T-helper 1 cell treated with Interleukin-12 subunit alpha and Interleukin-12 subunit beta and Interleukin-4 antibody, amounts not matched to agents 30 ng/mL and 1 ng/mL, for 36 hours (primary cell): Measurements from ENCODE around the gene TBC1D2B. TPM values are rescaled to one million over a fixed set of nuclear protein-coding genes. Genes with fewer than 3 reads are reported as not detected.
"Not testable (repeated sequence)": the region's sequence is repeated elsewhere in the genome, so short reads cannot be mapped to it uniquely, and the experiment has no call there.

Experiments
- intact Hi-C: fragments of 100-400 bp; cut with micrococcal nuclease; formaldehyde crosslinking; loops from one replicate; pipeline ENCODE4 v1.15.1; 2024
- total RNA-seq: library from RNA; stranded (reverse); gene quantifications from 2 replicates; pipeline ENCODE4 v1.2.3, GENCODE V29; 2022

The TBC1D2B gene
- total RNA-seq, 1 donor from 2014 or later: 115 TPM

DNA sequence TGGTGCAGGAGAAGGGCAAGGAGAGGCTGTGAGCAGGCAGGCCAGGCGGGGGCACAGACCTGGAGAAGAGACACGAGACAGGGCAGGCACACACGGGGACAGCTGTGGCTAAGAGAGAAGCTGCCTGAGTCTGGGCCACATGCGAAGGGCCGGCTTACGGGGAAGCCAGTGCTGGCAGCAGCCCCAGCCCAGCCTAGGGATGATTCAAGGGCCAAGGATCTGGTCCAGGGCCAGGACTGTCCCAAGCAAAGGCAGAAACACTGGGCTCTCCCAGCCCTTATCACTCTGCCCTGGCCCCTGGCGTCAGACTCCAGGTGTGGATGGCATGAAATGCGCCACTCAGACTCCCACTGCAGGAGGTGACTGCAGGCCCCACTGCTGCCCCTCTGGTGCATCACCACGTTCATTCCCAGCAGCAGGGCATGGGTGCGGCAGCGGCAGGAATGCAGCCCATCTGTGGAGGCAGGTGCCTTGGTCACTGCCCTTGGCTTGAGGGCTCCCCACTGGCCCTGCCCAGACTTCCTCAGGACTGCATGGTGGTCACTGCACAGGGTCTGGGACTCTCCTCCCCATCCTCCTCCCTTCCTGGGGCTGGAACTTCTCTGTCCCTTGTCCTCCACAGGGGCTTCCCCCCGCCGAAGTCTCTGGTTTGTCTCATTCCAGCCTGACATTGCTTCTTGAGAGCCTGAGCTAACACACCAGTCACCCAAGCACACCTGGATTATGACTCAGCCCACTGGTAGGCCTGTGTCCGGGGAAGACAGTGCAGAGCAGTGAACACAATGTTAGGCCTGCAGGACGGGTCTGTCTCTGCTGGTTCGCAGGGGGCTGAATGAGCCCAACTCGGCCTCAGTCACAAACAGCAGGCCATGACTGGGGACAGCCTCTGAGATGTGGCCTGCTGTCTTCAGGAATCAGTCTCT lies 69.3 kb downstream of the TBC1D2B start:
- intact Hi-C loops: no loop called here

DNA sequence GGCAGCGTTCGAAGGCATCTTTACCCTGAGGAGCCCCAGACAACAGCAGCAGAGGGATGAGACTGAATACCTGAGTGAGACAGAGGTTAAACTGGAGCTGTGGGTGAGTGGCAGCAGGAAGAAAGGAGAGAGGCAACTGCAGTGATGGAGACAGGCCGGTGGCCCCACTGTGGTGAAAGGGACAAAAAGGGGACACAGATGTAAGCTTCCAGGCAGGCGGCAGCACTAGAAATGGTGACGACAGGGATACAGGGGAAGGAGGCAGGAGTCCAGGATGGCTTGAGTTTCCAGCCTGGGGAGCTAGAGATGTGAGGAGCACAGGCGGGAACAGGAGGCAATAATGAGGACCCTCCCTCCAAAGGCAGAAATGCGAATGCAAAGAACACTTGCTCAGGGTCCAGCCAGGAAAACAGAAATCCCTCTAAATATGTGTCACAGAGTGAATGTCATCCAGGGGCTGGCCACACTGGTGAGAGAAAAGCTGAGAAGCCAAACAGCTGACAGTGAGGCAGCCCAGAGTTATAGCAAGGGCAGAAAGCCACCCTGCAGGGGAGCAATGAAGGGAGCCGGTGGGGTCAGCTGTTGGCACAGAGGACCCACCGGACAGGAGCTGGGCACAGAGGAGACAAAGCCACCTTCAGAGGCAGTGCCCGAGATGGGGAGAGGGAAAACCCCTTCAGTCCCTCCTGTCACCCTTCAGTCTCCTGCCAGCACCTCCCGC lies 70.1 kb downstream of the TBC1D2B start:
- intact Hi-C loops: no loop called here

DNA sequence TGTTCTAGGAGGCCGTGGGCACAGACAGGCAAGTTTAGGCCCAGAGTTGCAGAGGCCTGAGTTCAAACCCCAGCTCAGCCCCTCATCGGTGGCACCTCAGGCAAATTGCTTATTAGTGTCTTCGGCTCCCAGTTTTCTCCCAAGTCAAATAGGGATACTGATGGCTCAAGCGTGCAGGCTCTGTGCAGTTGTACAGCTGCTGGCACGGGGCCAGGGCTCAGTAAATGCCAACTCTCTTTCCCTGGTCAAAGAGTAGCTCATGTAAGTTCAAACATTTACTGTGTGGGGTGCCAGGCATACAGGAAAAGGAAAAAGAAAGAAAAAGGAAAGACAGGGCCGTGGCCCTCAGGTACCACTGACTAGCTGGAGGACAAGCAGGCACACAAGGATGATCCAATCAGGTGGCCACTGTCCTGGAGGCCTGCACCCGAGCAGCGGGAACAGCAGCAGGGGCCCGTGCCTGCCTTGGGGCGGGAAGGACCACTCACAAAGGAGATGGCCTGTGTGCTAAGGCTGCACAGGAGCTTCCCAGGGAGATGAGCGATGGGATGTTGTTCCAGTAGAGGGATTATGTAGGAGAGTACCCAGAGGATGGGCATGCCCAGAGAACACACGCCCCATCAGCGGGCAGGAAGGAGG lies 70.8 kb downstream of the TBC1D2B start:
- intact Hi-C loops: no loop called here

DNA sequence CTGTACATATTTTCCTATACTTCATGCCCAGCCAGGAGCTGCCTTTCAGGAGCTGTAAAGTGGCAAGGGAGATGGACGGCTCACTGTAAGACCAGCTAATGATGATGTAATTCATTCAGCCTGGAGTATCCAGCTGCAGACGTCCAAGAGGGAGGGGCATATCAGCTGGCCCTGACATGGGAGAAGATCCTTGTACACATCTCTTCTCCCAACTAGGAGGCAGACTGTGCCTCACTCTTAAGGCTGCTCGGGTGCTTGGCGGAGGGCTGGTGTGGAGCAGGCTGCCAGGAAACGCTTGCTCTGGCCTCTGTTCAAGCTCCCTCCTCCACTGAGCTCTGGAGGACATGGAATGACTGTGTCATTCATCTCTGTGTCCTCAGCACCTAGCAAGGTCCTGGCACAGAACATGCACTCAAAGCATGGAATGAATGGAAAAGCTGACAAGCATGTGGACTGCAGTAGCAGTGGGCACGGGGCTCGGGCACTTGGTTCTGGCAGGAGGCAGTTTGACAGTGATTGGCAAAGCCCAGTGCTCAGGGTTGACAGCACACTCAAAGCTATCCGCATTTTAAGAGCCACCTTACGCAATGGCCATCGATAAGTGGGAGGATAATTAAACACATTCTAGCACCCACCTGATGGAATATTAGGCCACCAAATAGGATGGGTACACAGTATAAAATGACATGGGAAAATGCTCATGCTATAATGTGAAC lies 72.4 kb downstream of the TBC1D2B start:
- intact Hi-C loops: loop anchor here (5.0 kb wide), 1 partner anchor 237 kb away; no protein-coding TSS in a partner anchor

DNA sequence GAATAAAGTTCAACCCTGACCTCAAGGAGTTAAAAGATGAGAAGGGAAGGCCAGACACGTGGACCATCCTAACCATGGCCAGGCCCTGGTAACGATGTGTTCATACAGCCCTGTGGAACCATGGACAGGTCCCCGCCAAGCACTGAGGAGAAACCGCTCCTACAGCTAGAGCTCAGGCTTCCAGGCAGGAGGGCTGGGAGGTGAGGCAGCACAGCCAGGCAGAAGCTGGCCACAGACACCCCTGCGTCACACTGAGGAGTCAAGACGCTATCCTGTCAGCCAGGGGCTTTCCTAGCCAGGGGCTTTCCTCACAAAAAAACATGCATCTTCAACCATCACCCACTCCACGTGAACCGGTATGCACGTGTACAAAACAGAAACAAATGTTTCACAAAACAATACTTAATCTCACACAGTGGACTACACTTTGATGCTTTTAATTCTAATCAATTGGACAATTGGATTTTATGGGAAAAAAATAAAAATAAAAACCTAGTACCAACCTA lies 73.2 kb downstream of the TBC1D2B start:
- intact Hi-C loops: loop anchor here (5.0 kb wide), 1 partner anchor 238 kb away; no protein-coding TSS in a partner anchor

DNA sequence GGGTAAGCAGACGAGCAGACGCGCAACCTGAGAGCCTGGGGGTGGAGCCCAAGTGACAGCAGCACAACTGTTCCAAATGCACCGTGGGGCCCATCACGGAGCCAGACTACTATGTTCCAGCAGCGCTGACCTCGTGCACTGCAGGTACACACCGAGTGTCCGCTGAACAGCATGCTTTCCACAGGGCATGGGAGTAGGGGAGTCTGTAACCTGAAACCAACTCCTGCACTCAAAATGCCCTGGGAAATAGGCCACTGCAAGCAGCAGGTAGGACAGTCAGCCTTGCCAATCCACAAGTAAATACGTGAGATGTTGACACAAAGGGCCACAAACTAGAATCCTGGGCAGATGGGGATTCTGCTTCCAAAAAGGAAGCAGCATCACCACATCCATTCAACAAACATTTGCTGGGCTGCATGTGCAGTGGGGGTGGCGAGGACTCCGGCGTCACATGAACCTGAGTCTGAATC lies 73.9 kb downstream of the TBC1D2B start:
- intact Hi-C loops: loop anchor here (5.0 kb wide), 1 partner anchor 239 kb away; no protein-coding TSS in a partner anchor

DNA sequence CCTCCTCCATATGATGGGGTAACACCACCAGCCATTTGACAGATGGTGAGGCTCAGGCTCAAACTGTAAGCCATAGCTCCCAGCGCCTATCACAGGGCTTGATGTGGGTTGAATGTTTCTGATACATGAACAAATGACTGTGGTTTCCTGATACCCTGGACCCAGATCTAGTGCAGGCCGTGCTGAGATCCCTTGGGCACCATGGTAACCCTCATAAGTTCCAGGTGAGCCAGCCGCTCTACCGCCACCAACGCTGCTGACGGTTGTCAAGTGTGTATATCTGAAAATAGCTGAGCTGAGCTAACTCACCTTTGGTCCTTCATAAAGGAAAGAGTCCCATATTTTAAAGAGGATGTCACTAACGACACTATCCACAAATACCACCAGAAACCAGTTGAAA lies 74.5 kb downstream of the TBC1D2B start:
- intact Hi-C loops: loop anchor here (5.0 kb wide), 1 partner anchor 239 kb away; no protein-coding TSS in a partner anchor

DNA sequence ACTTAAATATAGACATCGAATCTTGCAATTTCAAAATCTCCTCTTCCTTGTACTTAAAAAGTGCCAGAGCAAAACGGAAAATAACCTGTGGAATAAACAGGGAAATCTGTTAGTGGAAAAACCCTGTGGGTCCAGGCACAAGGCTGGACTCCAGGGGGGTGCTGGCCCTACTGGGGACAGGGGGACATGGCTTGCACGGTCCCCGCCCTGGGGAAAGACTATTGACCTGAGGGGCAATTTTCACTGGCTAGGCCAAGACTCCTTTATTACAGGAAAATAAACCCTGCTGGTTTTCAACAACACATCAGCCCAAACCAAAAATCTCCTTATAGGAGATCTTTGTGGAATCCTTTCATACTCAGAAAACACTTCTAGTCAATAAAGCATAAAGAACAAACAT lies 75.9 kb downstream of the TBC1D2B start:
- intact Hi-C loops: loop anchor here (2.0 to 5.0 kb wide), 2 partner anchors 17 to 241 kb away; no protein-coding TSS in a partner anchor

DNA sequence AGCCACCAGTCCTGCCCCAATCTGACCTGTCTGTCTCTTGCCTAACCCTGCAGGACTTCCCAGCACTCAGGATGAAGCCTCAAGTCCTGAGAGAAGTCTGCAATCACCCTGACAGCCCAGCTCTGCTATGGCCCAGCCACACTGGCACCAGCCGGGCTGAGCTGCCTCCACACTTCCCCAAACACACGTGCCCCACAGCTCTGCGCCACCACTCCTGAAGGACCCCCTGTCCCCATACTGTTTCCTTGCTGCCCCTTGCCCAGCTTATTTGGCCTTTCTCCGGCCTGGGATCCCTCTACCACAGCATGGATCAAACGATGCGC lies 76.6 kb downstream of the TBC1D2B start:
- intact Hi-C loops: loop anchor here (1.0 to 5.0 kb wide), 5 partner anchors 18 to 241 kb away; no protein-coding TSS in a partner anchor

DNA sequence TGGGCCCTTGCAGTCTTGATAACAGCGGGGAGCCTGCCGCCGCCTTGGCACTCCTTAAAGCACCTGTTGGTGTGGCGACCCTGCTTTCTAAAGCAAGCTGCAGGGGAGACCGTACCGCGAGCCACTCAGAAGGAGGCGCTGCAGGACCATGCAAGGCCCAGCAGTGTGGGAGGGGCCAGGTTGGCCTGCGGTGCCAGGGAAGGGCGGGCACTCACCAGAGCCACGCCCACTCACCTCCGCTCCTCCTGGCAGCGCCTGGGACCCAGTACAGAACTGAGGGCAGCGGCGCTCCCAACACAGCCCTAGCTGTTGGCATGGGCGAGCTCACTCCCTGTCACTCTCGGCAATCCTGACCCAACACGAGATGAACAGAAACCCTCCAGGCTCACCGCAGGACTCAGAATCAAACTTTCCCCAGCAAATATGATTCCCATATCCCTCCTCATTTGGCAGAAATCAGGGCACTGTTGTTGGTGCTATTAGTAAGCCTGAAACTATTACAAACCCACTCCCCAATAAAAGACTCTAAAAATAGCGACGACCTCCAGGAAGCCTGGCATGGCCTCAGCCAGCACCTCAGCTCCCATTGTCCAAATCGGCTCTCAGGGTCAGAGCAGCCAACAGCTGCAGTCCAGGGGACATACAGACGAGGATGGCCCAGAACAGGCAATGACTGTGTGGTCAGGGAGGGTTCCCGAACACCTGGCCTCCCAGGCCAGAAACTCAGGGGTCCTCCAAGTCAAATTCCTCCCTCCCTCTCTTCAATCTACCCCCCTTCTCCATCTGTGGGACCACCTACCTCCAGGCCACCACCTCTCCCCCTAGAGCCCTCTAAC lies 77.2 kb downstream of the TBC1D2B start:
- intact Hi-C loops: loop anchor here (1.0 to 5.0 kb wide), 5 partner anchors 18 to 242 kb away; no protein-coding TSS in a partner anchor

DNA sequence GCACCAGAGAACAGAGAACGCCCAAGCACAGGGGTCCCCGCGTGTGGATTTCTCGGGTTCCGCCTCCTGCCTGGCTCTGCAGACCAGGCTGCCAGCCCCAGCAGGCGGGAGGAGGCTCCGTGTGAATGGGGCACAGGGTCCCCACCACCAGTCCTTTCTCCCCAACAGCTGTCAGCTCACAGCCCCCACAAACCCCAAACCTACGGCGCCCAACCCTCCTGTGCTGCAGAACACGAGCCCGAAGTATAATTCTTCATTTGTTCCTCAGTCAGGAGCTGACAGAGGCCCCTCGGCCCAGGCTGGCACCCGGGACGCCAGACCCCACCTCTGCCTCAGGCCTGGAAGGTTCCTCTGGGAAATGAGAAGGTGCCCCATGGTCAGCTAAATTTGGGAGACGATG lies 78.0 kb downstream of the TBC1D2B start:
- intact Hi-C loops: no loop called here

DNA sequence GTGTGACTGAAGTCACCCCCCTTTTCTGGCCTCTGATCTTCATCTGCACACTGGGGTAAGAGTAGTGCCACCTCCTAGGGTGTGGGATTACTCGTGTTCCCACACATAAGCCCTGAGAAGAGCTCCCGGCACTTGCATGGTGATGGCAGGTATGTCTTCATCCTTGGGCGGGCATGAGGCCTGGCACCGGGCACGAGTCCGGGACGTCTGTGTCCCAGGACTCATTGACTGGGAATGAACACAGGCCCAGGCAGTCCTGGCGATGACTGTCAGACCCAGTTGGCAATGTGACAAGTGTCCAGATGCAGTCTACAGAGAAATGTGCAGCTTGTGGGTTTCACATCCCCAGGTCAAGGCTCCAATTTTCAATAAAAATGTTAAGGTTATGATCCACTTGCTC lies 78.9 kb downstream of the TBC1D2B start:
- intact Hi-C loops: no loop called here

DNA sequence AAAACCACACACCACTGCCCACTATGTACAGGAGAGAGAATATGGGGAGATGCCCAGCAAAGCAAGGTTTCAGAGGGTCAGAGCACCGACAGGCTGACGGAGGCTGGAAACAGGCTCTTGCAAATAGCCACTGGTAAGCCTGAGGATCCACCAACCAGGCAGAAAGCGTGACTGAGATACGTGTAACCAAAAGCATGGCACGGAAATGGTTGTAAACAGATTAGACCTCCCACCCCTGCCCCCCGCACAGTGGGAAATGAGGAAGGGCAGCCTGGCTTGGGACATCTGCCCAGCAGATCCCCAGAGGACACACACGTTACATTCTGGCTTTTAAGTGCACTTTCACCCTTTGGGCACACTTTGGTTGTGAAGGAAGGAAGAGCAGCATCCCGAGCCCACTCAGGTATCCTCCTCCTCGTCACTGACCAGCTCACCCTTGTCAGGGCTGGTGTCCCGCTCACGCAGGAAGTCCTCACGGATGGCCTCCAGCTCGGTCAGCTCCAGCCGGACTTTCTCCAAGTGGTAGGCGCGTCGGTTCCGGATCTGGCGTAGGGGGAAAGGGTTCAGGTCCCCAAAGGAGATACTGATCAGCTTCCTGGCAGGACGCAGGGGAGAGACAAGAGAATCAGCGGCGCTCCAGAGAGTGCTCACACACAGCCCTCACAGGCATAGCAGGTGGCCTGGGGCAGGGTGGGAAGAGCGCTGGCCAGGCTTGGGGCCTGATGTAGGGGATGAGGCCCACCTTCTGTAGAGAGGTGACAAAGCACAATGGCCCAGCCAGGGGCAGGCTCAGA lies 79.6 kb downstream of the TBC1D2B start:
- intact Hi-C loops: not testable (repeated sequence)

DNA sequence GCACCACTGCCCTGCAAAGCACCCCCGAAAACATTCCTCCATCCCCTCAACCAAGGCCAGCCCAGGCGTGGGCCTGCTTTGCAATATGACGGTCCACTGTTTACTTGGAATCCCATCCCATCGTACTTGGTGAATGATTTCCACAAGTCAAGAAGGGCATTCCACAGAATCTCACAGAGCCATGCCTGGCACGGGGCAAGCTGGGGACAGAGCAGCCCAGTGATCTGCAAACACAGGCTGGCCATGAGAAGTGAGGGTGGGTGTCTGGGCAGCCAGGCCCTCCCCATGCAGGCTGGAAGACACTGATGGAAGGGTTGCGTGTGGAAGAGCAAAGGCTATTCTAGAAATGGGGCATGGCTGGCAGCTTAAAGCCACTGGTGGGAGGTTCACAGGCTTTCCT lies 80.3 kb downstream of the TBC1D2B start:
- intact Hi-C loops: not testable (repeated sequence)

DNA sequence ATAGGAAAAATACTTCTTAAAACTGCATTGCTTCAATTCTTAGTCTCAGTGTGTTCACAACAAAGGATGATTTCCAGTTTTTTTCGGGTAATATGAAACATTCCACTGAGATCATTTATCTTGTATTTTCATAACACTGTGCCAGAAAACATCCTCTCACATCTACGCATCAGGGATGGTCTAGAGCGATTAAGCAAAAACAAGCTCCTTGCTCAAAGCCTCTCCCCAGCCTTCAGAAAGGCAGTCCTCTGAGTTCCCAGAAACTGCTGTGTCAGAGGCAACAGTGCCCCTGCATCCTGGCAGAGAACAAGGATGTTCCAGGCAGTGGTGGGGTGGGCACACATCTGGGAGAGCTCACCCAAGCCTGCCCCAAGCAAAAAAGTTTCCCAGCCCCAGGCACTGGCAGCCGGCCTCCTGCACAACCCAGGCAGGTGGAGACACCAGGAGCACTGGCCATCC lies 80.8 kb downstream of the TBC1D2B start:
- intact Hi-C loops: not testable (repeated sequence)

DNA sequence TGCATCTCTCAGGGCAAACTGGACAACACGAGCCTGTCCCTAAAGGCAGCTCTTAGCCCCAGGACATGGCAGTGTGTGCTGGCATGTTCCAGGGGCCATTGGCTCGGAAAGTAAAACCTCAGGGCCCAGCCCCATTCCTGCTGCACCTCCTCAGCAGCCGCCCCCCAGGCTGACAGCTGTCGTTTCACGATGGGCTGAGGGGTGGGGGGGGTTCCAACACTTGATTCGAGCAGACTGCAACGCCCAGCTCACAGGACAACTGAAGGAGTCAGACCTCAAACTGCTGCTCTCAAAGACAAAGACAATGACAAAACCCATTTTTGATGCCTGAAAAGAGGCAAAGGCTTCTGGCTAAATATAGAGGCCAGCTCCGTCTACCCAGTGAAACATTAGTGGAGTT lies 81.3 kb downstream of the TBC1D2B start:
- intact Hi-C loops: not testable (repeated sequence)

DNA sequence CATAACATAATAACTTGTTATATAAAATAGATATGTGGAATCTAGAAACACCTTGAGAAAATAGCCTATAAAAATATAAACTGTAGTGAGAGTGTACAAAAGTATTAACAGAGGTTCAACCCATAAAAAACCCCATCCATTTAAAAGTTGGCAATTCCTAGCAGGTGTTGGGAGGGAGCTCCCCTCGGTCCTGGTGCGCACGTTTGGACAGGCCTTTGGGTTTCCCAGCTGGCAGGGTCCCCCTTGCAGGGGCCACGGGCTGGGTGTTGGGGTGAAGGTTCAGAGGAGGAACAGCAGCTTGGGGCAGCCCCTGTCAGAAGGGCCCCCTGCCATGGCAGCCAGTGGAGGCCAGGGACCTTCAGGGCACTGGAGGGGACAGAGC lies 82.0 kb downstream of the TBC1D2B start:
- intact Hi-C loops: not testable (repeated sequence)

DNA sequence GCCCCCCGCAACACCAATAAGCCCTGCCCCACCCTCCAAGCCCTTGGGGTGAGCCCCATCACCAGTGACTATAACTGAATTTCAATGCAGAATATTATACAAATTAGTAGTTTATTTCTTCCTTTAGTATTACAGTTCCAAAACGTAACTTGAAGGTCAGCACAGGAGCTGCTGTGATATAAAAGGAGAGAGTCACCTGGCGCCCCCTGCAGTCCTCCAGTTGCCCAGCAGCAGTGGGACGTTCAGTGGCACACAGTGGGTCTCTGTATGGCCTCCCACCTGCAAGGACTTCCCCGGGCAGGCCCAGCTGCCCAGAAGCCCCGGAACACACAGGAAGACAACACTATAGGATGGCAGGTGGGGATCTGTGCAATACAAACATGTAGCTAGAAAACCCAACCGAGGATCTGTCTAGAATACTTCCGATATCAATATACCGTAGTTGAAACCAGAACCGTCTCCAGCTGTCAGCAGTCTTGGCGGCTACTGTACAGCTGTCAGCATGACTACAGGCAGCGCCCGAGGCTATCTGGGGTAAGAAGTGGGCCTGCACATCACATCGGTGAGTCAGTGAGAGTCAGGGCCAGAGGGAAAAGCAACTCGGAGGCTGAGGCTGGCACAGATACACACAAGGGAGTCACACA lies 82.5 kb downstream of the TBC1D2B start:
- intact Hi-C loops: not testable (repeated sequence)
